Measurements from ENCODE around the gene UNCX.
"Not testable (repeated sequence)": the region's sequence is repeated elsewhere in the genome, so short reads cannot be mapped to it uniquely, and the experiment has no call there.

UNCX gene

GRCh38 chr7:1269336-1269890 lies 36.7 kb downstream of the UNCX start:
- TF ChIP-seq CTCF (IDR thresholded peaks at IDR 0.05; ENCODE audit: insufficient read depth, low read depth, low read length, missing control alignments), result no peak
- no peak overlapping the region for H3K4me3 ChIP-seq (ENCODE audit: low read length)
- no peak for DNase-seq (ENCODE audit: low read depth)

- TF ChIP-seq CTCF (IDR thresholded peaks at IDR 0.05; ENCODE audit: insufficient read depth, low read depth, low read length, missing control alignments), result no peak
- DNase-seq (ENCODE audit: low read depth), result no peak
- H3K4me3 ChIP-seq (ENCODE audit: low read length), result no peak overlapping the region
Measured at GRCh38 chr7:1270181-1270580, 37.5 kb downstream of the UNCX start.

GRCh38 chr7:1271046-1271445 lies 38.4 kb downstream of the UNCX start:
- DNase-seq (ENCODE audit: low read depth), result no peak
- TF ChIP-seq CTCF (IDR thresholded peaks at IDR 0.05; ENCODE audit: insufficient read depth, low read depth, low read length, missing control alignments), result no peak
- no peak overlapping the region for H3K4me3 ChIP-seq (ENCODE audit: low read length)

- no peak for DNase-seq (ENCODE audit: low read depth)
- no peak for TF ChIP-seq CTCF (IDR thresholded peaks at IDR 0.05; ENCODE audit: insufficient read depth, low read depth, low read length, missing control alignments)
Measured at GRCh38 chr7:1271656-1272055, 39.0 kb downstream of the UNCX start.

GRCh38 chr7:1272136-1272535 lies 39.5 kb downstream of the UNCX start:
- not testable (repeated sequence) for H3K4me3 ChIP-seq (ENCODE audit: low read length); DNase-seq (ENCODE audit: low read depth)

More at GRCh38 chr7:1271656-1272055, 39.0 kb downstream of the UNCX start:
- H3K4me3 ChIP-seq (ENCODE audit: low read length), result no peak overlapping the region

GRCh38 chr7:1274121-1274875 lies 41.6 kb downstream of the UNCX start:
- no peak for TF ChIP-seq CTCF (IDR thresholded peaks at IDR 0.05; ENCODE audit: insufficient read depth, low read depth, low read length, missing control alignments)
- no peak for DNase-seq (ENCODE audit: low read depth)
- no peak overlapping the region for H3K4me3 ChIP-seq (ENCODE audit: low read length)

- no peak for DNase-seq (ENCODE audit: low read depth)
- no peak for TF ChIP-seq CTCF (IDR thresholded peaks at IDR 0.05; ENCODE audit: insufficient read depth, low read depth, low read length, missing control alignments)
- H3K4me3 ChIP-seq (ENCODE audit: low read length), result no peak overlapping the region
Measured at GRCh38 chr7:1274876-1275375, 42.3 kb downstream of the UNCX start.

Measured in epithelial cell of esophagus (primary cell).